HG03571 (cell line): ENCODE data around the gene GNG12.

Experiments
- ATAC-seq: cut with Tn5 transposase; IDR thresholded peaks from one replicate; pipeline ENCODE4 v1.9.1; 2021; ENCODE audit not compliant: unreplicated experiment

GNG12 gene

GRCh38 chr1:67711158-67711854 lies 122.0 kb downstream of the GNG12 start:
- no peak for ATAC-seq

- ATAC-seq: no peak
Measured at GRCh38 chr1:67710417-67710816, 122.8 kb downstream of the GNG12 start.

GRCh38 chr1:67708606-67709005 lies 124.7 kb downstream of the GNG12 start:
- no peak for ATAC-seq

- no peak for ATAC-seq
Measured at GRCh38 chr1:67705735-67706453, 127.4 kb downstream of the GNG12 start.

GRCh38 chr1:67704351-67704750 lies 128.9 kb downstream of the GNG12 start:
- no peak for ATAC-seq

- ATAC-seq: no peak
Measured at GRCh38 chr1:67701876-67702275, 131.4 kb downstream of the GNG12 start.

GRCh38 chr1:67700692-67701410 lies 132.4 kb downstream of the GNG12 start:
- no peak for ATAC-seq

GRCh38 chr1:67700220-67700619 lies 133.0 kb downstream of the GNG12 start:
- ATAC-seq: no peak

- no peak for ATAC-seq
Measured at GRCh38 chr1:67696708-67697107, 136.6 kb downstream of the GNG12 start.

- ATAC-seq: no peak
Measured at GRCh38 chr1:67695963-67696362, 137.3 kb downstream of the GNG12 start.

- ATAC-seq: no peak
Measured at GRCh38 chr1:67691712-67692111, 141.6 kb downstream of the GNG12 start.

- ATAC-seq: no peak
Measured at GRCh38 chr1:67690411-67690810, 142.9 kb downstream of the GNG12 start.

GRCh38 chr1:67690018-67690363 lies 143.3 kb downstream of the GNG12 start:
- no peak for ATAC-seq

GRCh38 chr1:67689267-67690017 lies 143.8 kb downstream of the GNG12 start:
- ATAC-seq: no peak

GRCh38 chr1:67688526-67689219 lies 144.6 kb downstream of the GNG12 start:
- no peak for ATAC-seq

GRCh38 chr1:67687649-67688048 lies 145.6 kb downstream of the GNG12 start:
- ATAC-seq: no peak

- no peak for ATAC-seq
Measured at GRCh38 chr1:67687198-67687545, 146.1 kb downstream of the GNG12 start.

GRCh38 chr1:67686267-67687197 lies 146.7 kb downstream of the GNG12 start:
- ATAC-seq: peak; percentile 24

GRCh38 chr1:67685558-67686266 lies 147.6 kb downstream of the GNG12 start:
- ATAC-seq: peak; percentile 21
